ENCODE measurements around the gene ECI2. TPM values are rescaled to one million over a fixed set of nuclear protein-coding genes. Genes with fewer than 3 reads are reported as not detected.

Gene ECI2
- total and polyA plus RNA-seq, 10 of the 15 experiments (the other 5 are each of a cell fraction or from before 2014, with no cell fraction given), result 38.7 to 129 (median 60.1) TPM

DNA sequence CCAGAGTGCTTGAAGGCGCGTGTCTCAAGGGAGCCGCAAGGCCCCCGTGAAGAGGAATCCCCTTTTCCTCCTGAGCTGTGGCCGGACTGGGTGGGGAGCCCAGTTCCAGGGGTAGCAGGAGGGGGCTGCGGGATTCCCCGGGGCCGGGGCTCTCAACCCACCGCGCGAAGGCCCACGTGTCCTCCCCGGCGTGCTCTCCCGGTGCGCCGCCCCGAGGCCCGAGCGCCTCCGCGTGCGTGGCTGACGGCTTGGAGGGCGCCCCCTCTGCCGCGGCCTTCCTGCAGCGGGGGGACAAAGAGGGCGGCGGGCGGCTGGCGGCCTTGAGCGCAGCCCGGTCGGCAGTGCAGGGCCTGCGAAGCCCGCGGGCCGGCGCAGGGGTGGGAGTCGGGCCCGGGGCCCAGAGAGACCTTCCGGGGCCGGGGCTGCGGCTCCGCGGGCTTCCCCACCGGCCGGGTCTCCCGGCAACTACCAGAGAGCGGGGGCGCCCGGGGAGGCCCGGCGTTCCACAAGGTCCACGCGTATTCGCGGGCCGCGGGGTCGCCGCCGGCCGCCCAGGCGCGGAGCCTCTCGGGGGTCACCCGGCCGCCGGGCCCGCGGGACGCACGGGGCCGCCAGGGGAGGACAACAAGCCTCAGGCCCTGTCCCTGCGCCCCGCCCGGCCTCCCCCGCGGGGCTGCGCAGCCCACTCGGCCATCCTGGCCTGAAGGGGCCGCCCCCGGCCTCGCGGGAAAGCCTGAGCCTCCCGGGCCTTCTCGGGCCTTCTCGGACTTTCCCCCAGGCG lies 56.5 kb downstream of the ECI2 start, which contains the start of gene FAM217A (continued):
- TF ChIP-seq, protein P1, sequence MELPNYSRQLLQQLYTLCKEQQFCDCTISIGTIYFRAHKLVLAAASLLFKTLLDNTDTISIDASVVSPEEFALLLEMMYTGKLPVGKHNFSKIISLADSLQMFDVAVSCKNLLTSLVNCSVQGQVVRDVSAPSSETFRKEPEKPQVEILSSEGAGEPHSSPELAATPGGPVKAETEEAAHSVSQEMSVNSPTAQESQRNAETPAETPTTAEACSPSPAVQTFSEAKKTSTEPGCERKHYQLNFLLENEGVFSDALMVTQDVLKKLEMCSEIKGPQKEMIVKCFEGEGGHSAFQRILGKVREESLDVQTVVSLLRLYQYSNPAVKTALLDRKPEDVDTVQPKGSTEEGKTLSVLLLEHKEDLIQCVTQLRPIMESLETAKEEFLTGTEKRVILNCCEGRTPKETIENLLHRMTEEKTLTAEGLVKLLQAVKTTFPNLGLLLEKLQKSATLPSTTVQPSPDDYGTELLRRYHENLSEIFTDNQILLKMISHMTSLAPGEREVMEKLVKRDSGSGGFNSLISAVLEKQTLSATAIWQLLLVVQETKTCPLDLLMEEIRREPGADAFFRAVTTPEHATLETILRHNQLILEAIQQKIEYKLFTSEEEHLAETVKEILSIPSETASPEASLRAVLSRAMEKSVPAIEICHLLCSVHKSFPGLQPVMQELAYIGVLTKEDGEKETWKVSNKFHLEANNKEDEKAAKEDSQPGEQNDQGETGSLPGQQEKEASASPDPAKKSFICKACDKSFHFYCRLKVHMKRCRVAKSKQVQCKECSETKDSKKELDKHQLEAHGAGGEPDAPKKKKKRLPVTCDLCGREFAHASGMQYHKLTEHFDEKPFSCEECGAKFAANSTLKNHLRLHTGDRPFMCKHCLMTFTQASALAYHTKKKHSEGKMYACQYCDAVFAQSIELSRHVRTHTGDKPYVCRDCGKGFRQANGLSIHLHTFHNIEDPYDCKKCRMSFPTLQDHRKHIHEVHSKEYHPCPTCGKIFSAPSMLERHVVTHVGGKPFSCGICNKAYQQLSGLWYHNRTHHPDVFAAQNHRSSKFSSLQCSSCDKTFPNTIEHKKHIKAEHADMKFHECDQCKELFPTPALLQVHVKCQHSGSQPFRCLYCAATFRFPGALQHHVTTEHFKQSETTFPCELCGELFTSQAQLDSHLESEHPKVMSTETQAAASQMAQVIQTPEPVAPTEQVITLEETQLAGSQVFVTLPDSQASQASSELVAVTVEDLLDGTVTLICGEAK (IDR thresholded peaks at IDR 0.05; ENCODE audit: borderline replicate concordance), result no peak

DNA sequence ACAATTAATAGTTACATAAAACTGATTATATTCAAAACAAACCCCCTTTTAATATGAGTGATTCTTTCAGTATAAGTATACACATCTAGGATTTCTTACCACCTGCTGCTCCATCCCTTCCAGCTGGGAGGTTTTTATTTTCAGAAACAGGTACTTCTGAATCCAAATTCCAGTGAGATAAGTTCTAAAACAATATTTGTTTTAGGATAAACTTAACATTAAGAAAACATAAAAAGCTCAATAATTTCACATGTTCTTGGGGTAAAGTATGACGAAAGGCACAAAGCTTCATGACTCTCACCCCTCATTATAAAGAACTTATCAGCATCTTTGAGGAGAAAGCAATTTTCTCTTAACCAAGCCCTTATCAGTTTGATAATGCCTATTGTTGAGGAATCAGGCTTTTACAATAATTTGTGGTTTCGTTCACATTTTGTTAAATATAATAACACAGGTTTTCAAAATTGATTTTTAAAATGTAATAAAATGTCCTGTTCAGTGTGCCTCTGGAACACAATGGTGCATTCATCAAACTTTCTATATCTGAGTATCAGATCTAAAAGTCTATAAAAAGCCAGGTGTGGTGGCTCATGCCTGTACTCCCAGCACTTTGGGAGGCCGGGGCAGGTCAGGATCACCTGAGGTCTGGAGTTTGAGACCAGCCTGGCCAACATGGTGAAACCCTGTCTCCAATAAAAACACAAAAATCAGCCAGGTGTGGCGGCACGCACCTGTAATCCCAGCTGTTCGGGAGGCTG lies 60.7 kb downstream of the ECI2 start:
- in situ Hi-C loops (cut with MboI) (no loop called here), intact Hi-C loops (cut with micrococcal nuclease; ENCODE audit: unreplicated experiment) (no loop called here)
- Histone ChIP-seq H3K27ac (ENCODE audit: control insufficient read depth, insufficient read depth) (no peak overlapping the region), H2AFZ (ENCODE audit: control insufficient read depth, low read depth, low read length) (no peak overlapping the region), H4K20me1 (ENCODE audit: control insufficient read depth, insufficient read depth) (no peaks in the 10 kb centered on the region), H3K9ac (ENCODE audit: control insufficient read depth, insufficient read depth, low read length) (no peak overlapping the region), H3K4me1 (ENCODE audit: control insufficient read depth, insufficient read depth, low read length) (no peaks in the 10 kb centered on the region), H3K27me3 (replicated peaks in 1 of 2; ENCODE audit: control insufficient read depth in 2 of 2, insufficient read depth in 2 of 2, low read length in 1 of 2) (no peaks in the 10 kb centered on the region), H3K4me3 (no peak overlapping the region), H3K79me2 (ENCODE audit: control insufficient read depth, insufficient read depth, low read length) (no peaks in the 10 kb centered on the region), H3K9me3 (replicated peaks; ENCODE audit: control insufficient read depth, insufficient read depth, low read length) (no peaks in the 10 kb centered on the region), H3K4me2 (ENCODE audit: control insufficient read depth, insufficient read depth) (no peak overlapping the region), H3K36me3 (ENCODE audit: control insufficient read depth in 2 of 2, insufficient read depth in 2 of 2, low read length in 1 of 2) (no peaks in the 10 kb centered on the region)
- CTCF ChIA-PET, result interaction anchor here (1.2 to 1.7 kb wide), 2 partner anchors 81 to 332 kb away, joined by 3 to 4 read pairs; no protein-coding TSS in a partner anchor
- POLR2A ChIA-PET, result no interaction called here
- no peak for ATAC-seq
- SMC1A ChIA-PET (ENCODE audit: uncharacterized antibody, unreplicated experiment), result interaction anchor here (0.9 kb wide), 1 partner anchor 11 kb away, joined by 3 read pairs; no protein-coding TSS in a partner anchor
- no peak for DNase-seq (ENCODE audit: low read depth, low spot score)
- TF ChIP-seq, protein P2, sequence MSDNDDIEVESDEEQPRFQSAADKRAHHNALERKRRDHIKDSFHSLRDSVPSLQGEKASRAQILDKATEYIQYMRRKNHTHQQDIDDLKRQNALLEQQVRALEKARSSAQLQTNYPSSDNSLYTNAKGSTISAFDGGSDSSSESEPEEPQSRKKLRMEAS (IDR thresholded peaks at IDR 0.05; ENCODE audit: low read depth, low read length), result no peak
- TF ChIP-seq, protein P3, sequence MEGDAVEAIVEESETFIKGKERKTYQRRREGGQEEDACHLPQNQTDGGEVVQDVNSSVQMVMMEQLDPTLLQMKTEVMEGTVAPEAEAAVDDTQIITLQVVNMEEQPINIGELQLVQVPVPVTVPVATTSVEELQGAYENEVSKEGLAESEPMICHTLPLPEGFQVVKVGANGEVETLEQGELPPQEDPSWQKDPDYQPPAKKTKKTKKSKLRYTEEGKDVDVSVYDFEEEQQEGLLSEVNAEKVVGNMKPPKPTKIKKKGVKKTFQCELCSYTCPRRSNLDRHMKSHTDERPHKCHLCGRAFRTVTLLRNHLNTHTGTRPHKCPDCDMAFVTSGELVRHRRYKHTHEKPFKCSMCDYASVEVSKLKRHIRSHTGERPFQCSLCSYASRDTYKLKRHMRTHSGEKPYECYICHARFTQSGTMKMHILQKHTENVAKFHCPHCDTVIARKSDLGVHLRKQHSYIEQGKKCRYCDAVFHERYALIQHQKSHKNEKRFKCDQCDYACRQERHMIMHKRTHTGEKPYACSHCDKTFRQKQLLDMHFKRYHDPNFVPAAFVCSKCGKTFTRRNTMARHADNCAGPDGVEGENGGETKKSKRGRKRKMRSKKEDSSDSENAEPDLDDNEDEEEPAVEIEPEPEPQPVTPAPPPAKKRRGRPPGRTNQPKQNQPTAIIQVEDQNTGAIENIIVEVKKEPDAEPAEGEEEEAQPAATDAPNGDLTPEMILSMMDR (IDR thresholded peaks at IDR 0.05 in 2 of 3, conservative IDR thresholded peaks at IDR 0.05 in 1 of 3; ENCODE audit: control insufficient read depth in 2 of 3, extremely low read depth in 1 of 3, insufficient read depth in 1 of 3, low read depth in 3 of 3, low read length in 3 of 3), result no peak
- TF ChIP-seq SUPT20H (IDR thresholded peaks at IDR 0.05; ENCODE audit: borderline replicate concordance, control insufficient read depth, low read depth, low read length) (no peak), SMAD5 (IDR thresholded peaks at IDR 0.05; ENCODE audit: low read depth) (no peak), BMI1 (IDR thresholded peaks at IDR 0.05; ENCODE audit: borderline replicate concordance) (no peak), BHLHE40 (IDR thresholded peaks at IDR 0.05; ENCODE audit: borderline replicate concordance in 1 of 2, low read depth in 2 of 2, low read length in 1 of 2) (no peak)
- 43% methylated on average over 6 of the region's 6 CpGs for WGBS (ENCODE audit: insufficient coverage, insufficient replicate concordance, low lambda C conversion rate, missing lambda C conversion rate)
- RAD21 ChIA-PET (ENCODE audit: unreplicated experiment), result no interaction called here
- FAIRE-seq, result no peak
- no TSS peak for BruUV-seq (replicated peaks)
